ENCODE measurements around the gene TPK1. TPM values are rescaled to one million over a fixed set of nuclear protein-coding genes. Genes with fewer than 3 reads are reported as not detected.

The TPK1 gene
- total RNA-seq, 2 experiments from 2014 or later = 15.5 to 15.8 TPM

- no peaks in the 10 kb centered on the region for H3K9me3 Mint-ChIP-seq
- intact Hi-C loops (cut with micrococcal nuclease) = no loop called here
- H3K36me3 Mint-ChIP-seq (ENCODE audit: low read depth) = peaks cover 9% of the 10 kb centered on the region
- DNase-seq (no peak), ATAC-seq (no peak)
- no peak for TF ChIP-seq CTCF (IDR thresholded peaks at IDR 0.05)
- H3K4me3 Mint-ChIP-seq = no peak overlapping the region
- CTCF ChIA-PET = no interaction called here
- no peaks in the 10 kb centered on the region for H3K27me3 Mint-ChIP-seq
- no peaks in the 10 kb centered on the region for H3K4me1 Mint-ChIP-seq (ENCODE audit: low read depth)
- H3K27ac Mint-ChIP-seq = no peak overlapping the region
- POLR2A ChIA-PET = no interaction called here
These were observed 206.8 kb downstream of the TPK1 start for GRCh38 chr7:144629011-144629410.

- Mint-ChIP-seq H3K9me3 (no peaks in the 10 kb centered on the region), H3K36me3 (ENCODE audit: low read depth) (peaks cover 9% of the 10 kb centered on the region), H3K4me3 (no peak overlapping the region), H3K27me3 (no peaks in the 10 kb centered on the region), H3K4me1 (ENCODE audit: low read depth) (no peaks in the 10 kb centered on the region), H3K27ac (no peak overlapping the region)
- CTCF ChIA-PET = no interaction called here
- intact Hi-C loops (cut with micrococcal nuclease) = no loop called here
- no peak for TF ChIP-seq CTCF (IDR thresholded peaks at IDR 0.05)
- no peak for DNase-seq
- POLR2A ChIA-PET = no interaction called here
- ATAC-seq = no peak
These were observed 207.7 kb downstream of the TPK1 start for GRCh38 chr7:144628176-144628575.

GRCh38 chr7:144622745-144623144 lies 213.1 kb downstream of the TPK1 start:
- ATAC-seq (no peak), DNase-seq (no peak)
- peaks cover 8% of the 10 kb centered on the region for H3K9me3 Mint-ChIP-seq
- POLR2A ChIA-PET = no interaction called here
- no peaks in the 10 kb centered on the region for H3K27me3 Mint-ChIP-seq
- intact Hi-C loops (cut with micrococcal nuclease) = no loop called here
- no peak overlapping the region for H3K4me3 Mint-ChIP-seq
- peaks cover 34% of the 10 kb centered on the region for H3K36me3 Mint-ChIP-seq (ENCODE audit: low read depth)
- no peaks in the 10 kb centered on the region for H3K4me1 Mint-ChIP-seq (ENCODE audit: low read depth)
- TF ChIP-seq CTCF (IDR thresholded peaks at IDR 0.05) = no peak
- CTCF ChIA-PET = interaction anchor here (1.9 kb wide), 1 partner anchor 15 kb away, joined by 4 read pairs; no protein-coding TSS in a partner anchor
- no peak overlapping the region for H3K27ac Mint-ChIP-seq

GRCh38 chr7:144606261-144606660 lies 229.6 kb downstream of the TPK1 start:
- H3K9me3 Mint-ChIP-seq = no peaks in the 10 kb centered on the region
- ATAC-seq (no peak), DNase-seq (no peak)
- peaks cover 5% of the 10 kb centered on the region for H3K36me3 Mint-ChIP-seq (ENCODE audit: low read depth)
- intact Hi-C loops (cut with micrococcal nuclease) = no loop called here
- no peak for TF ChIP-seq CTCF (IDR thresholded peaks at IDR 0.05)
- no peaks in the 10 kb centered on the region for H3K27me3 Mint-ChIP-seq
- H3K4me3 Mint-ChIP-seq = no peak overlapping the region
- no peak overlapping the region for H3K27ac Mint-ChIP-seq
- H3K4me1 Mint-ChIP-seq (ENCODE audit: low read depth) = no peaks in the 10 kb centered on the region
- POLR2A ChIA-PET = no interaction called here
- CTCF ChIA-PET = interaction anchor here (0.8 to 1.6 kb wide), 2 partner anchors 16 to 17 kb away, joined by 3 to 4 read pairs; no protein-coding TSS in a partner anchor

GRCh38 chr7:144596953-144597352 lies 238.9 kb downstream of the TPK1 start:
- Mint-ChIP-seq H3K9me3 (peaks cover 26% of the 10 kb centered on the region), H3K4me1 (ENCODE audit: low read depth) (no peaks in the 10 kb centered on the region), H3K27me3 (no peaks in the 10 kb centered on the region), H3K27ac (no peak overlapping the region), H3K4me3 (no peak overlapping the region), H3K36me3 (ENCODE audit: low read depth) (peaks cover 45% of the 10 kb centered on the region)
- DNase-seq = no peak
- POLR2A ChIA-PET = no interaction called here
- intact Hi-C loops (cut with micrococcal nuclease) = no loop called here
- ATAC-seq = no peak
- CTCF ChIA-PET = no interaction called here
- TF ChIP-seq CTCF (IDR thresholded peaks at IDR 0.05) = no peak
